Measurements from ENCODE around the gene ELOVL1.

DNA sequence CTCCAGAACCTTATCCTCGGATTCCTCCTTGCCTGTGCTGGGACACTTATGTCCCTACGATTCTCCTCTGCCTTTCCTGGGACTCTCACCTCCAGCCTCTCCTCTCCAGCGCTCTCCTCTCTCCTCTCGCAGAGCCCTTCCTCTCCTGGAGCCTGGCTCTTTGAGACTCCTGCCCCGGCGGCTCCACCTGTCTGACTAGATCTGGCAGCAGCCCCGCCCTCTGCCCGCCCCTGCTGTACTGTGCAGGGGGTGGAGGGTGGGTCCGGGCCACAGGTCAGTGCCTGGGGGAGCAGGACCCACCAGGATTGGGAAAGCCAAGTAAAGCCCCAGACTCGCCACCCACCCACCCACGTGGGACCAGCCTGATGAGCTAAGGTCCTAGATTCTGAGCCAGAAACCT, 1.6 kb downstream of the ELOVL1 start:
- TF ChIP-seq, protein P1, sequence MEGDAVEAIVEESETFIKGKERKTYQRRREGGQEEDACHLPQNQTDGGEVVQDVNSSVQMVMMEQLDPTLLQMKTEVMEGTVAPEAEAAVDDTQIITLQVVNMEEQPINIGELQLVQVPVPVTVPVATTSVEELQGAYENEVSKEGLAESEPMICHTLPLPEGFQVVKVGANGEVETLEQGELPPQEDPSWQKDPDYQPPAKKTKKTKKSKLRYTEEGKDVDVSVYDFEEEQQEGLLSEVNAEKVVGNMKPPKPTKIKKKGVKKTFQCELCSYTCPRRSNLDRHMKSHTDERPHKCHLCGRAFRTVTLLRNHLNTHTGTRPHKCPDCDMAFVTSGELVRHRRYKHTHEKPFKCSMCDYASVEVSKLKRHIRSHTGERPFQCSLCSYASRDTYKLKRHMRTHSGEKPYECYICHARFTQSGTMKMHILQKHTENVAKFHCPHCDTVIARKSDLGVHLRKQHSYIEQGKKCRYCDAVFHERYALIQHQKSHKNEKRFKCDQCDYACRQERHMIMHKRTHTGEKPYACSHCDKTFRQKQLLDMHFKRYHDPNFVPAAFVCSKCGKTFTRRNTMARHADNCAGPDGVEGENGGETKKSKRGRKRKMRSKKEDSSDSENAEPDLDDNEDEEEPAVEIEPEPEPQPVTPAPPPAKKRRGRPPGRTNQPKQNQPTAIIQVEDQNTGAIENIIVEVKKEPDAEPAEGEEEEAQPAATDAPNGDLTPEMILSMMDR (IDR thresholded peaks at IDR 0.05): no peak
- no peak for TF ChIP-seq POLR2A (IDR thresholded peaks at IDR 0.05)

All from breast epithelium (tissue), 3 donors.